ENCODE measurements around the gene TENM3.

GRCh38 chr4:182756161-182756690, 513.0 kb downstream of the TENM3 start:
- no peak for TF ChIP-seq CTCF (IDR thresholded peaks at IDR 0.05)
- no peak for TF ChIP-seq ZFX (IDR thresholded peaks at IDR 0.05; ENCODE audit: borderline replicate concordance)
